H1 (cell line): ENCODE data around the gene DPF3. TPM values are rescaled to one million over a fixed set of nuclear protein-coding genes. Genes with fewer than 3 reads are reported as not detected.

ENCODE experiments used
- CTCF ChIA-PET: fragments of 300-600 bp; sonication (Branson Sonifier 250); formaldehyde crosslinking; loops from one replicate; lab custom pipeline; 2021; ENCODE audit not compliant: partially characterized antibody; lab: Charles Lee
- POLR2A ChIA-PET: fragments of 300-600 bp; sonication (Branson Sonifier 250); formaldehyde crosslinking; loops from one replicate; lab custom pipeline; 2021; ENCODE audit warnings: inconsistent platforms; ENCODE audit not compliant: partially characterized antibody; lab: Charles Lee
- DNase-seq, 2 experiments: peaks; one replicate each; pipeline versions ENCODE4 v3.0.0 to v3.0.0-alpha.2; 2010 to 2022; ENCODE audit warnings: low spot score in 2 of 2, low read depth in 1 of 2, mixed read lengths in 1 of 2
- FAIRE-seq: peaks from 2 replicates; lab custom pipeline; 2011; peaks lifted over from hg19 to GRCh38; lab: Jason Lieb, UNC
- H2AFZ ChIP-seq: 2 replicates; pipeline ENCODE4 v1.8.1; 2012; ENCODE audit warnings: low read length, inconsistent platforms
- H2AK5ac ChIP-seq: 2 replicates; pipeline ENCODE4 v1.6.1; 2013; ENCODE audit warnings: low read depth, low read length
- H2BK120ac ChIP-seq: replicated peaks from 2 replicates; pipeline ENCODE3; 2013; ENCODE audit warnings: low read depth, low read length, inconsistent platforms
- H2BK12ac ChIP-seq: 2 replicates; pipeline ENCODE4 v1.6.1; 2013; ENCODE audit warnings: low read depth, low read length
- H2BK15ac ChIP-seq: 2 replicates; pipeline ENCODE4 v1.6.1; 2013; ENCODE audit warnings: low read length
- H2BK20ac ChIP-seq: 2 replicates; pipeline ENCODE4 v1.6.1; 2013; ENCODE audit warnings: low read length
- H2BK5ac ChIP-seq: 2 replicates; pipeline ENCODE4 v1.6.1; 2013; ENCODE audit warnings: low read depth, low read length
- H3K14ac ChIP-seq: 2 replicates; pipeline ENCODE4 v1.6.1; 2013; ENCODE audit warnings: inconsistent platforms; ENCODE audit not compliant: insufficient read length
- H3K18ac ChIP-seq: 2 replicates; pipeline ENCODE4 v1.6.1; 2013; ENCODE audit warnings: low read length; ENCODE audit errors: extremely low read depth
- H3K23ac ChIP-seq: 2 replicates; pipeline ENCODE4 v1.6.1; 2013; ENCODE audit warnings: inconsistent platforms; ENCODE audit not compliant: insufficient read length
- H3K23me2 ChIP-seq: 2 replicates; pipeline ENCODE4 v1.6.1; 2013; ENCODE audit warnings: low read depth, low read length
- H3K27ac ChIP-seq: 2 replicates; pipeline ENCODE4 v1.6.1; 2011; ENCODE audit warnings: low read depth, low read length, inconsistent platforms
- H3K27me3 ChIP-seq, 4 experiments: replicated peaks in 1 of 4; 1 replicate in 1 of 4; 2 replicates in 3 of 4; pipeline versions ENCODE4 v1.6.1 to v1.8.1; 2011 to 2013; ENCODE audit warnings: low read length in 3 of 4, mild to moderate bottlenecking in 3 of 4, inconsistent platforms in 2 of 4, mixed read lengths in 2 of 4, moderate library complexity in 1 of 4; ENCODE audit not compliant: control insufficient read depth in 3 of 4, insufficient read depth in 3 of 4; ENCODE audit errors: extremely low read depth in 1 of 4
- H3K36me3 ChIP-seq, 4 experiments: 2 replicates each; pipeline versions ENCODE4 v1.6.1 to v1.8.1; 2011 to 2013; ENCODE audit warnings: mild to moderate bottlenecking in 4 of 4, low read length in 3 of 4, moderate library complexity in 2 of 4, control low read depth in 1 of 4, inconsistent platforms in 1 of 4; ENCODE audit not compliant: insufficient read depth in 4 of 4, control insufficient read depth in 2 of 4
- H3K4ac ChIP-seq: replicated peaks from 2 replicates; pipeline ENCODE3; 2013; ENCODE audit warnings: low read length, low read depth, mixed read lengths, inconsistent platforms; ENCODE audit not compliant: insufficient read length
- H3K4me1 ChIP-seq, 4 experiments: replicated peaks in 1 of 4; 1 replicate in 1 of 4; 2 replicates in 3 of 4; pipeline versions ENCODE4 v1.6.1 to v1.8.1; 2011 to 2013; ENCODE audit warnings: low read length in 3 of 4, inconsistent platforms in 2 of 4, mixed read lengths in 1 of 4; ENCODE audit not compliant: insufficient read depth in 4 of 4, control insufficient read depth in 3 of 4
- H3K4me2 ChIP-seq, 2 experiments: 2 replicates each; pipeline versions ENCODE4 v1.6.1 to v1.8.1; 2011 to 2013; ENCODE audit warnings: low read depth in 2 of 2, low read length in 2 of 2, control low read depth in 1 of 2, inconsistent platforms in 1 of 2, mild to moderate bottlenecking in 1 of 2; ENCODE audit not compliant: insufficient read depth in 1 of 2
- H3K4me3 ChIP-seq, 4 experiments: fragments of 200-600, 300-600 bp in 1 of 4; sonication (generic), shearing (Covaris generic), sonication (Bioruptor Twin) in 1 of 4; 2 replicates each; pipeline versions ENCODE4 v1.5.1 to v1.8.1; 2011 to 2016; ENCODE audit warnings: low read length in 4 of 4, low read depth in 3 of 4, control low read depth in 2 of 4, inconsistent platforms in 2 of 4, mild to moderate bottlenecking in 2 of 4, mixed read lengths in 1 of 4, moderate library complexity in 1 of 4; ENCODE audit not compliant: insufficient read depth in 2 of 4; ENCODE audit errors: extremely low read depth in 1 of 4
- H3K56ac ChIP-seq: replicated peaks from 2 replicates; pipeline ENCODE3; 2013; ENCODE audit warnings: low read depth, mild to moderate bottlenecking, mixed read lengths, low read length, inconsistent platforms; ENCODE audit not compliant: insufficient read length
- H3K79me1 ChIP-seq: 2 replicates; pipeline ENCODE4 v1.6.1; 2013; ENCODE audit warnings: low read depth, low read length, control low read depth
- H3K79me2 ChIP-seq, 2 experiments: 2 replicates each; pipeline versions ENCODE4 v1.6.1 to v1.8.1; 2012 to 2013; ENCODE audit warnings: low read length in 2 of 2, mild to moderate bottlenecking in 2 of 2, inconsistent platforms in 1 of 2; ENCODE audit not compliant: insufficient read depth in 2 of 2, control insufficient read depth in 1 of 2
- H3K9ac ChIP-seq, 4 experiments: replicated peaks in 1 of 4; 1 replicate in 1 of 4; 2 replicates in 3 of 4; pipeline versions ENCODE4 v1.6.1 to v1.8.1; 2011 to 2013; ENCODE audit warnings: low read depth in 3 of 4, low read length in 3 of 4, control low read depth in 2 of 4, mild to moderate bottlenecking in 2 of 4, moderate library complexity in 2 of 4, inconsistent platforms in 1 of 4; ENCODE audit errors: extremely low read depth in 1 of 4
- H3K9me3 ChIP-seq, 2 experiments: 2 replicates each; pipeline versions ENCODE4 v1.6.1 to v1.8.1; 2012 to 2013; ENCODE audit warnings: mild to moderate bottlenecking in 2 of 2, moderate library complexity in 2 of 2, control low read depth in 1 of 2, inconsistent platforms in 1 of 2, low read depth in 1 of 2, low read length in 1 of 2, mixed read lengths in 1 of 2; ENCODE audit not compliant: insufficient read depth in 2 of 2
- H4K20me1 ChIP-seq, 2 experiments: replicated peaks in 1 of 2; 2 replicates each; pipeline versions ENCODE3 to v1.8.1; 2011 to 2013; ENCODE audit warnings: inconsistent platforms in 2 of 2, low read length in 2 of 2, mild to moderate bottlenecking in 1 of 2; ENCODE audit not compliant: insufficient read depth in 2 of 2, control insufficient read depth in 1 of 2
- H4K5ac ChIP-seq: 2 replicates; pipeline ENCODE4 v1.6.1; 2013; ENCODE audit warnings: low read length, low read depth, mixed read lengths, inconsistent platforms; ENCODE audit not compliant: insufficient read length
- H4K8ac ChIP-seq: 2 replicates; pipeline ENCODE4 v1.8.0; 2013; ENCODE audit warnings: mild to moderate bottlenecking, moderate library complexity, low read length, inconsistent platforms; ENCODE audit not compliant: insufficient read depth; ENCODE audit errors: extremely low read depth
- H4K91ac ChIP-seq: replicated peaks from 2 replicates; pipeline ENCODE3; 2013; ENCODE audit warnings: low read length, mixed read lengths, inconsistent platforms; ENCODE audit not compliant: insufficient read length
- ASH2L ChIP-seq: fragments of 200-600, 300-600 bp; sonication (generic); IDR thresholded peaks from one replicate; pipeline ENCODE4 v1.7.1; 2017; ENCODE audit warnings: low read length
- CEBPB ChIP-seq: IDR thresholded peaks from 2 replicates; pipeline ENCODE4 v1.6.1; 2012; ENCODE audit warnings: low read depth, low read length
- CHD1 ChIP-seq: IDR thresholded peaks from 2 replicates; pipeline ENCODE4 v1.6.1; 2012; ENCODE audit warnings: low read depth, low read length, improper control_type of control experiment
- FOSL1 ChIP-seq: IDR thresholded peaks from 2 replicates; pipeline ENCODE4 v1.6.1; 2011; ENCODE audit warnings: mild to moderate bottlenecking, low read depth, low read length, moderate library complexity; ENCODE audit not compliant: insufficient read depth
- KDM4A ChIP-seq: IDR thresholded peaks from one replicate; pipeline ENCODE4 v1.7.1; 2012; ENCODE audit warnings: low read depth, mild to moderate bottlenecking, moderate library complexity, low read length, inconsistent platforms; ENCODE audit not compliant: severe bottlenecking
- SP1 ChIP-seq: IDR thresholded peaks from 2 replicates; pipeline ENCODE4 v1.6.1; 2011; ENCODE audit warnings: low read depth, low read length
- WGBS, 2 experiments: shearing (Covaris generic) in 1 of 2; methylation state at CpG; one replicate each; pipeline versions ENCODE4 v1.1.6 to v1.1.7; 2013 to 2015; ENCODE audit warnings: low lambda C conversion rate in 2 of 2, mixed read lengths in 2 of 2, inconsistent platforms in 1 of 2, low coverage in 1 of 2, missing lambda C conversion rate in 1 of 2; ENCODE audit not compliant: insufficient replicate concordance in 2 of 2, insufficient coverage in 1 of 2, insufficient read length in 1 of 2; ENCODE audit errors: extremely low coverage in 1 of 2, missing lambda C conversion rate in 1 of 2; 5-methylcytosine and 5-hydroxymethylcytosine counted together
- polyA plus RNA-seq, 7 experiments: library from polyadenylated mRNA; depleted of rRNA in 3 of 7; stranded (reverse) in 5 of 7; unstranded in 2 of 7; fragments of >200 nt in 5 of 7; fragments of 200-250 nt in 2 of 7; gene quantifications; 1 replicate in 5 of 7; 2 replicates in 1 of 7; 4 replicates in 1 of 7; pipeline versions ENCODE4 v1.2.1 to v1.2.3, GENCODE V29; 2011 to 2013; ENCODE audit warnings: missing spikeins in 2 of 7, mixed read lengths in 2 of 7
- total RNA-seq: library from RNA; stranded (reverse); fragmentation: NEBNext Ultra II Directional; extraction: Animal tissue kit (Norgen Biotek cat#: 25700); gene quantifications from 2 replicates; pipeline ENCODE4 v1.2.1, GENCODE V29; 2021

Gene DPF3
- total and polyA plus RNA-seq, 2 of the 8 experiments (the other 6 are each of a cell fraction or from before 2014, with no cell fraction given): 0.19 TPM; not detected in 1

- WGBS, 2 experiments: 81% methylated on average over 2 of the region's 2 CpGs; no CpG with 5 or more reads in 1 of the 2 experiments
These were observed 10.8 kb downstream of the DPF3 start for GRCh38 chr14:72883109-72883508.

More at GRCh38 chr14:72883109-72883508, 10.8 kb downstream of the DPF3 start:
- H4K5ac ChIP-seq: no peak overlapping the region
- FAIRE-seq (no peak), DNase-seq (no peak)
- TF ChIP-seq KDM4A (no peak), ASH2L (no peak), CHD1 (no peak), SP1 (no peak), CEBPB (no peak), FOSL1 (no peak)
- no peaks in the 10 kb centered on the region for H4K20me1 ChIP-seq
- ChIA-PET POLR2A (no interaction called here), CTCF (interaction anchor here (1.2 to 1.5 kb wide), 3 partner anchors 30 to 369 kb away, joined by 3 to 4 read pairs (median 3); no protein-coding TSS in a partner anchor)
- H3K56ac ChIP-seq: no peak overlapping the region
- no peak overlapping the region for H3K4ac ChIP-seq
- no peak overlapping the region for H3K23ac ChIP-seq
- no peak overlapping the region for H3K4me2 ChIP-seq
- H2BK5ac ChIP-seq: no peak overlapping the region
- no peak overlapping the region for H2BK20ac ChIP-seq
- no peak overlapping the region for H3K14ac ChIP-seq
- H2BK15ac ChIP-seq: no peak overlapping the region
- no peaks in the 10 kb centered on the region; a peak in 1 of 7 replicates for H3K27me3 ChIP-seq
- H3K79me1 ChIP-seq: no peaks in the 10 kb centered on the region
- no peaks in the 10 kb centered on the region for H3K79me2 ChIP-seq
- H3K4me3 ChIP-seq: no peak overlapping the region
- H3K23me2 ChIP-seq: no peaks in the 10 kb centered on the region; the same call in 1 of the 2 replicates
- H4K91ac ChIP-seq: peak overlapping the region; percentile 62
- no peak overlapping the region for H2BK120ac ChIP-seq
- no peak overlapping the region for H3K18ac ChIP-seq
- no peak overlapping the region for H4K8ac ChIP-seq
- no peak overlapping the region for H2BK12ac ChIP-seq
- H3K27ac ChIP-seq: no peak overlapping the region
- H2AFZ ChIP-seq: 0 out of 2 replicates have a peak overlapping the region, but pooled peaks have one; percentile 93
- no peak overlapping the region; a peak in 1 of 7 replicates for H3K9ac ChIP-seq
- H2AK5ac ChIP-seq: no peak overlapping the region
- no peaks in the 10 kb centered on the region for H3K36me3 ChIP-seq
- peaks cover 0 to 2% of the 10 kb centered on the region in 2 experiments; a peak in 1 of 4 replicates for H3K9me3 ChIP-seq
- peaks cover 0 to 4% (median 2%) of the 10 kb centered on the region in 4 experiments; a peak in 5 of 7 replicates for H3K4me1 ChIP-seq
